Measurements from ENCODE around the gene DUSP23.

Gene DUSP23

GRCh38 chr1:159780583-159781582 lies at the start of gene DUSP23:
DUSP23 (plus strand) TSS chr1:159780962; CDS start chr1:159781101, 139 bp downstream.
- peak within 1 kb of the TSS; percentile 43 for H3K4me3 ChIP-seq (ENCODE audit: low read depth, low read length)

- H3K4me3 ChIP-seq (ENCODE audit: low read depth, low read length), result no peak overlapping the region
Measured at GRCh38 chr1:159737238-159737916, 43.4 kb upstream of the DUSP23 start.

- no peak overlapping the region for H3K4me3 ChIP-seq (ENCODE audit: low read depth, low read length)
Measured at GRCh38 chr1:159743651-159744410, 36.9 kb upstream of the DUSP23 start.

- H3K4me3 ChIP-seq (ENCODE audit: low read depth, low read length), result no peak overlapping the region
Measured at GRCh38 chr1:159746666-159747065, 34.1 kb upstream of the DUSP23 start.

GRCh38 chr1:159748370-159748769 lies 32.4 kb upstream of the DUSP23 start:
- no peak overlapping the region for H3K4me3 ChIP-seq (ENCODE audit: low read depth, low read length)

- H3K4me3 ChIP-seq (ENCODE audit: low read depth, low read length), result no peak overlapping the region
Measured at GRCh38 chr1:159749630-159750029, 31.1 kb upstream of the DUSP23 start.

- H3K4me3 ChIP-seq (ENCODE audit: low read depth, low read length), result no peak overlapping the region
Measured at GRCh38 chr1:159750621-159751020, 30.1 kb upstream of the DUSP23 start.

GRCh38 chr1:159751031-159751430 lies 29.7 kb upstream of the DUSP23 start:
- H3K4me3 ChIP-seq (ENCODE audit: low read depth, low read length), result no peak overlapping the region

GRCh38 chr1:159752135-159752580 lies 28.6 kb upstream of the DUSP23 start:
- no peak overlapping the region for H3K4me3 ChIP-seq (ENCODE audit: low read depth, low read length)

- no peak overlapping the region for H3K4me3 ChIP-seq (ENCODE audit: low read depth, low read length)
Measured at GRCh38 chr1:159753386-159753785, 27.4 kb upstream of the DUSP23 start.

- no peak overlapping the region for H3K4me3 ChIP-seq (ENCODE audit: low read depth, low read length)
Measured at GRCh38 chr1:159755451-159756007, 25.2 kb upstream of the DUSP23 start.

- H3K4me3 ChIP-seq (ENCODE audit: low read depth, low read length), result no peak overlapping the region
Measured at GRCh38 chr1:159756397-159756796, 24.4 kb upstream of the DUSP23 start.

GRCh38 chr1:159763686-159764085 lies 17.1 kb upstream of the DUSP23 start:
- no peak overlapping the region for H3K4me3 ChIP-seq (ENCODE audit: low read depth, low read length)

- no peak overlapping the region for H3K4me3 ChIP-seq (ENCODE audit: low read depth, low read length)
Measured at GRCh38 chr1:159765806-159766205, 15.0 kb upstream of the DUSP23 start.

- H3K4me3 ChIP-seq (ENCODE audit: low read depth, low read length), result no peak overlapping the region
Measured at GRCh38 chr1:159771127-159771895, 9.5 kb upstream of the DUSP23 start.

GRCh38 chr1:159774465-159774864 lies 6.3 kb upstream of the DUSP23 start:
- H3K4me3 ChIP-seq (ENCODE audit: low read depth, low read length), result no peak overlapping the region

- H3K4me3 ChIP-seq (ENCODE audit: low read depth, low read length), result no peak overlapping the region
Measured at GRCh38 chr1:159775716-159776115, 5.0 kb upstream of the DUSP23 start.

GRCh38 chr1:159778266-159778665 lies 2.5 kb upstream of the DUSP23 start:
- no peak overlapping the region for H3K4me3 ChIP-seq (ENCODE audit: low read depth, low read length)

GRCh38 chr1:159779403-159779851 lies 1.3 kb upstream of the DUSP23 start:
- no peak overlapping the region for H3K4me3 ChIP-seq (ENCODE audit: low read depth, low read length)

- no peak overlapping the region for H3K4me3 ChIP-seq (ENCODE audit: low read depth, low read length)
Measured at GRCh38 chr1:159781992-159782391, 1.2 kb downstream of the DUSP23 start.

All from iPS-11a (cell line).